NK-92 (cell line): ENCODE results near the gene NGEF.

Experiments used
- DNase-seq: peaks from one replicate; lab custom pipeline; 2025; ENCODE audit not compliant: unreplicated experiment; lab: John Stamatoyannopoulos, UW

The NGEF gene

GRCh38 chr2:232901736-232902578 lies 111.1 kb downstream of the NGEF start:
- DNase-seq, result no peak

- no peak for DNase-seq
Measured at GRCh38 chr2:232900811-232901735, 112.0 kb downstream of the NGEF start.

GRCh38 chr2:232898592-232899543 lies 114.2 kb downstream of the NGEF start:
- no peak for DNase-seq

GRCh38 chr2:232897598-232898408 lies 115.3 kb downstream of the NGEF start:
- DNase-seq, result no peak

GRCh38 chr2:232896720-232897597 lies 116.1 kb downstream of the NGEF start:
- no peak for DNase-seq

- DNase-seq, result no peak
Measured at GRCh38 chr2:232896111-232896510, 116.9 kb downstream of the NGEF start.

- DNase-seq, result no peak
Measured at GRCh38 chr2:232894746-232895145, 118.3 kb downstream of the NGEF start.

GRCh38 chr2:232894251-232894650 lies 118.8 kb downstream of the NGEF start:
- DNase-seq, result no peak

- no peak for DNase-seq
Measured at GRCh38 chr2:232893834-232894233, 119.2 kb downstream of the NGEF start.

GRCh38 chr2:232892843-232893242 lies 120.2 kb downstream of the NGEF start:
- no peak for DNase-seq

- no peak for DNase-seq
Measured at GRCh38 chr2:232892221-232892620, 120.8 kb downstream of the NGEF start.

GRCh38 chr2:232891621-232892071 lies 121.4 kb downstream of the NGEF start:
- no peak for DNase-seq

- no peak for DNase-seq
Measured at GRCh38 chr2:232890896-232891601, 122.0 kb downstream of the NGEF start.

GRCh38 chr2:232890536-232890895 lies 122.5 kb downstream of the NGEF start:
- DNase-seq, result no peak

- DNase-seq, result no peak
Measured at GRCh38 chr2:232889876-232890401, 123.1 kb downstream of the NGEF start.

- DNase-seq, result no peak
Measured at GRCh38 chr2:232888839-232889529, 124.1 kb downstream of the NGEF start.

GRCh38 chr2:232888099-232888836 lies 124.8 kb downstream of the NGEF start:
- no peak for DNase-seq
